ENCODE measurements around the gene GPR3.
"Not testable (repeated sequence)": the region's sequence is repeated elsewhere in the genome, so short reads cannot be mapped to it uniquely, and the experiment has no call there.

The GPR3 gene

DNA sequence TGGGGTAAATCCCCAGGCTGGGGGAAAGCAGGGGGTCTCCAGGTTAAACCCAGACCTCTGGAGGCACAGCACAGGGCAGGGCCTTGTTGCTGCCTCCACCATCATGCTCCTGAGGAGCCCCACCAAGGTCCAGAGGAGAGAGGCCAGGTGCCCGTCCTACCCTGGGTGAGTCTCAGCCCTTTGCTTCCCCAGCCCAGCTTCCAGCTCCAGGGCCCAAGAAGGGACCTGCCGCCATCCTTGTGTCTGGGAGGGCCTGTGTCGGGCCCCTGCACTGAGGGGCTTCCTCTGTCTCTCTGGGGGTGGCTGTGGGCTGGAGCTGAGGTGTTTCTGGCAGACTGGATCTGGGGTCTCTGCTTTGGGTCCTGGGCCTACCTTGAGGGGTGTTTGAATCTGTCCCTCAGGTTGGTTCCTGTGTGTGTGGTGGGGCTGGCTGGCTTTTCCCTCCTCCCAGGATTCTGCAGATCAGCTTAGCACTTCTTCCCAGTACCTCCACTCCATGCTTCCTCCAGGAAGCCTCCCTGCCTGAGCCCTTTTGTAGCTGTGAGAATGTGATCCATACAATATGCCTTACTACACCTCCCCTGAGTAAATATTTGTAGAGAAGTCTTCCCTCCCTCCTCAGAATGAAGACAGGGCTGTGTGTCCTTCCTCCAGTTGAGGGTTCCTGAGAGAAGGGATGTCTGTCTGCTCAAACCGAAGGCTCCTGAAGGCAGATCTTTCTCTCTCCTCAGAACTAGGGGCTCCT lies 6.2 kb downstream of the GPR3 start:
- DNase-seq, result no peak

DNA sequence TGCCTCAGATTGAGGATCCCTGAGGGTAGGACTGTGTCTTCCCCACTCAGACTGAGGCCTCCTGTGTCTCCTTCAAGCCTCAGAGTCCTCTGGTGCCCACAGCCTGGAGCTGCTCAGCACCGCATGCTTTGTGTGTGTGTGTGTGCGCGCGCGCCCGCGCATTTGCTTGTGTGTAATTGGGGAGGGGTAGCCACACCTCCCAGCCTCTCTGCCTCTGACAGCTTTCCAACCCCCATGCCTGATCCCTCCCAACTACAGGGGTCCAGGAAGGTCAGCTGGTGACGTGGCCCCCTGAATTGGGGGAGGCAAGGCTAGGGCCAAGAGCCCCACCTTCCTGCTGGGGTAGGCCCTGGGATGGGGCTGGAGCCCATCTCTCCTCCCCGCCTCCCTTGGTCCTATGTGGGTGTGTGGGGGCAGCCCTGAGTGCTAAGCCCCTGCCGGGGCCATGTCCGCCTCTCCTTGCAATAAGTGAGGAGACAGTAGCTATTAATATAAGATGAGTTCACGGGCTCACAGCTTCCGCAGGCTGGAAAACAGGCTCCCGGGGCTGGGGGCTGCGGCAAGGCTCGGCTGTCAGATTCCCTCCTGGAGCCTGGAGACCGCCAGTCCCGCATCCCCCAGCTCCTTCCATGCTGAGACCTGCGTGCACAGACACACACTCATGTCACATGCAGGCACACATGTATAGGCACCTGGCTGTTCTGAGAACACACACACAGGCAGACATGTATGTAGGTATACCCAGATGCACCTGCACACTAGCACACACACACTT lies 7.0 kb downstream of the GPR3 start:
- peak in 1 of 58 donors; percentile 30 for DNase-seq

DNA sequence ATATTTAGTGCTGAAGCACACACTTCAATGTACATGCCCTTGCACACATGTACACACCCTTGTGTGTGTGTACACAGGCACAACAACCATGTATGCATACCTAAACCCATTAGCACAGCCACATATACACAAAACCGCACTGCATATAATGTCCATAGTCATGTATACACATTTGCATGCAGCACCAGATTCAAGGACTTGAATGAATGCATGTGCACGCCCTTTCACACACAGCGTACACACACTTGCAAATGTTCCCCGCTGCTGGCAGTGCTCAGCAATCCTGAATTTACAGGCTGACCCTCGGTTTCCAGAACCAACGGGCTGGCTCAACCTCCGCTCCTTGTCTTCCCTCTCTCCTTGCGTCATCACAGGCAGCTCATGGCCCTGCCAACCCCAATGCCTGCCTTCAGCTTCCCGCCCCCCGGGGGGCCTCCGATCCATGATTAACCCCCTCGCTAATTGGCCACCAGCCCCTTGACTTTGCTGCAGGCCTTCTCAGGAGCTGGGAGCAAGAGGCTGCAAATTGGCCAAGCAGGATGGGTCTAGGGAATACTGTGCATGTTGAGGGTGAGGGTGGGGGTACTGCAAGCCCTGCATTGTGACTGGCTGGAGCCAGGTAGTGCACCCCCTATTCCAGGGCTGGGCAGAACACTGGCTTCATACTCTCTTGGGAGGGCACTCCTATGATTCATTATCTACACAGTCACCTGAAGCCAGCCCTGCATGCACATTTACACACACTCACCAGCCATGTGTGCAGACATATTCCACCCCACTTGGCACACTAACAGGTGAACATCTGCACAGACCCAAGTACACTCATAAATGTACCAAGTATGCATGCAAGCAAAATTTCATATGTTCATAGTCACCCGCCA lies 7.9 kb downstream of the GPR3 start:
- no peak for DNase-seq

DNA sequence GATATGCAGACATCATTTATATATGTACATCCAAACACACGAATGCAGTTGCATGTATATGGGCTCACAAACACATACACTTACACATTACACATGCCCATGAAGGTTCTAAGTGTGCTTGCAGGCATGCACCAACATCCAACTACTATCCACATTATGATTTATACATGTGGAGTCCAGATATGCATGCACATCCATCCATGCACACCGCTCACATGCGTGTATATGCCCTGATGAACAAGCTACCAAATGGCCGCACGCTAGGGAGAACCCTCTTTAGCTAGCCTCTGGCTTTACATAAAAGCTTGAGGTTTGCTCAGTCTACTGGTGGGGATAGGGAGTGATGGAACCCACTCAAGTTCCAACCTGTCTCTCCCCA lies 8.5 kb downstream of the GPR3 start:
- no peak for DNase-seq

DNA sequence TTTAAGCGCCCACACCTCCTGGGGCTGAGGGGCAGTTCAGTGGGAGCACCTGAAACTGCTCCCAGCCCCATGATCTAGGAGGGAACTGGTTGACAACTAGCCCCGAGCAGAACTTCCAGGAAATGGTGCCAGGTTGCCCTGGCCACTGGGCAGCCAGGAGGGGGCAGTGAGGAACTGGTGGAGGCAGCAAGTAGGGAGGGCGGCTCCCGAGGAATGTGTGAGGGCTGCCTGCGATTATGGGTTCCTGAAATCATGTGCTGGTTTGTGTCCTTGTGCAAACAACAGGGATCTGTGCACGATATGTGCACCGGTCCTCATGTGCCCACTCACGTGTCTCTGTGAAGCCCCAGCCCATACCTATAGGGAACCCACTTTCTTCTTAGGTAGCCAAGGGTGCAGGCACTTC lies 9.9 kb downstream of the GPR3 start:
- DNase-seq, result peak in 48 of 58 donors; percentile 19 to 83 (median 54)

DNA sequence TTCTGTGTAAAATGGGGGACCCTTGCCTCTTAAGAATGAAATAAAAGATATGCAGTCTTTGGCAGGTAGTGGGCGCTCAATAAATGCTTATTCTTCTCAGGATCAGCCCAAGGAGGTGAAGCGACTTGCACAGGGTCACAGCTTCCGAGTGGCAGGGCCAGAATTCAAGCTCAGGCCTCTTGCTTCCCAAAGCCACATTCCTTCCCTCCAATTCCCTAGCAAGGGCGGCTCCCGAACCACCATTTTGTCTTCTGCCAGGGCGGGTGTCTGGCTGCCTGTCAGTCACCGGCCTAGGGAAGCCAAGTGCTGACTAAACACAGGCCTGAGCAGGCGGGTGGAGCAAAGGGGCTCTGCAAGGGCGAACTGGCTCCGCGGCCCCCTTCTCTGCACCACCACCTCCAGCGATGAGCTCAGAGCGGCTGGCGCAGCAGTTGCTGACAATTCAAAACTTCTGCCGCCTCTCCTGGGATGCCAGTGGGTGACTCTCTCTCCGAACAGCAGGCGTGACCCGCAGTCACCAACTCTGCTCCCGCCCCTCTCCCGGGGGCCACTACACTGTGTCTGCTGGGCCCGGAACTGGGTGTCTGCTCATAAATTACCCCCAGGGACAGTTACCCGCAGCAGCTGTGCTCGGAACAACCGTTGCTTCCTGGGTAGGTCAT lies 10.8 kb downstream of the GPR3 start:
- DNase-seq, result peak in 14 of 58 donors; percentile 11 to 53 (median 20)

DNA sequence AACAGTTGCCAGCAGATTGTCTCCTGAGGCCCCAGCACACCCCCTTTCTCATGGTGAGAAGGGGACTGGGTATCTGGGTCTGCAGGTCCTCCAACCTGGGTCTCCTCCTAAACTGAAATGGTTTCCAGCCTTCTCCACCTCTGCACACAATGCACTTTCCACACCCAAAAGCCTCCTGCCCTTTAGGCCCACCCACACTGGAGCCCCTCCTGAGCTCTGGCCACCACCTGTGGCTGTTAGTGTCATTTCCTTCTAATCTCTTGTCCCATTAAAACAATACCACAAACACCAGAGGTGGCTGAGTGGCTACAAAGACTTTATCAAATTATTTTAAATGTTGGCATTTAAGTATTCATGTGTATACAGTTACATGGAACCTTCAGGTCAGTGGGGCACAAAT lies 11.5 kb downstream of the GPR3 start:
- DNase-seq, result no peak

DNA sequence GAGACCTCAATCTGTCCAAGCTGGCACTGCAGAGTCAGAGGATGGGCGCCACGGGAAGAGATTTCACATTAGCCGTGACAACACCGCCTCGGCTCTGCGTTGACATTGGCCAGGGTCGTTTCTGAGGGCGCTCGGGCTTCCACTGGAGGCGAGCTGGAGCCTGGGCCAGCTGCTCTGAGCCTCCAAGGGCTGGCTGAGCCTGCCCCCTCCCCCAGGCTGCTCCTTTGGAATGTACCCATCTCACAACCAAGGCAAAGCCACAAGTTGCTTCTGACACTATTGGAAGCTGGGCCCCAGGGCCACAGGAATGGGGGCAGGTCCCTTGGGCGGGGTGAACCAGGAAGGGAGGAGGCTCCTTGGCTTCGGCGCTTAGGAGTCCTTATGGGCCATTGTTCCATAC lies 12.7 kb downstream of the GPR3 start:
- peak in 3 of 58 donors; percentile 14 to 34 (median 14) for DNase-seq

DNA sequence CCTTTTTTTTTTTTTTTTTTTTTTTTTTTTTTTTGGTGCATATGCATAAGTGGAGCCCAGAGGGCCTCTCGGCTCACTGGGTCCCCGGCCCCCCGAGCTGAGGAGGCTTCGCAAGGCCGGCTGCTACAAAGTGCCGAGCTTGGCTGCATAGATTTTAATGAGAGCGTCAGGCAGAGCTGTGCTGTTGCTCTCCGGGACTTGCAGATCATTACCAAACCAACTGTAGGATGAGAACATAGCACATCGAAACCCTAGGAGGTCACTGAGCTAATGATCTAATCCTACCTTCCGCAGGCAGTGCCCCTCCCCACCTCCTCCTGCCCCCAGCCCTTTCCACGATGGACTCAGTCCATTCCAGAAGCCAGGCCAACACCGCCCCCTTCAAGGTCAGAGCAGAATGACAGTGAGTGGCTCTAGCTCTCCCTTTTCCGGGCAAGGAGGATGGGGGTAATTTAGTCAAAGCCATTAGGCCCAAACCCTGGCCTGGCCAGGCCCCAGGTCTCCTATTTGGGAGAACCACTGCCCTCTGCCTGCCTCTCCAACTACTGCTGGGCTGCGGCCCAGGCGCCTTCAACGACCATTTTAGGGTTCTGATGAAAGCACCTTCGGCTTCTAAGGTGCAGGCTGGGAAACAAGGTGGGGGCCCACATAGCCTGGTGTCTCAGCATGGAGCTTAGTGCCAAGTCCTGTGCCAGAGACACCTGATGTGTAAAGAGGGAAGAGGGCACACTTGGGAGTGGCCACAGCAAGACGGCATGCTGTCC lies 13.4 kb downstream of the GPR3 start:
- peak in 4 of 58 donors; percentile 19 to 74 (median 56) for DNase-seq

DNA sequence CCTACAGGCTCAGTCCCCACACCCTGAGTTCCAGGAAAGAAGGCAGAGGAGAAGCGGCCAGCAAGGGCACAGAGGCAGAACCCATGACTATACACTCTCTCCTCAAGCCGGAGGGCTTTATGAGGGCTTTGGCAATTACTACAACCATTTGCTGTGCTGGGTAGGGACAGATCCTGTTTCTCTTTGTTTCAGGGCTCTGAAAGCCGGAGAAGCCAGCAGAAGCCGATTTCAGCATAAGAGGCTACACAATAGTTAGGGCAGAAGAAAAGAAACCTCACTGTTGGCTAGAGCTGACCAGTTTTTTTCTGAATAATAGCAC lies 13.9 kb downstream of the GPR3 start:
- DNase-seq, result peak in 11 of 58 donors; percentile 24 to 74 (median 31)

DNA sequence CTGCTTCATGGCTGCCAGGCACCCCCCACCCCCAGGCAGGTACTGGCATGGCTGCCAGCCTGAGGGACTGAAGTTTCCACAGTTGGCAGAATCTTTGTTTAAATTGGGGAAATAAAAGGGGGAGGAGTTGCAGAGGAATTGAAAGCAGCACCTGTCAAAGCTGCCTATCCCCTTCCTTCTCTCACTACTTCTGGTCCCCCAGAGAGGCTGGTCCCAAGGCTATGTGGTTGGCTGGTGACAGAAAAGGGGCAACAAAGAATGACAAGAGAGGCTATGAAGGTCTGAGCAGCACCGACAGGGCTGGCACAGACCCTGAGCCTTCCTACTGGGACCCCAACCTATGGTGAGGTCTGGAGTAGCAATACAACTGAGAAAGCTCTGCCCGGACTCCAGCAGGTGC lies 14.4 kb downstream of the GPR3 start:
- not testable (repeated sequence) for DNase-seq

DNA sequence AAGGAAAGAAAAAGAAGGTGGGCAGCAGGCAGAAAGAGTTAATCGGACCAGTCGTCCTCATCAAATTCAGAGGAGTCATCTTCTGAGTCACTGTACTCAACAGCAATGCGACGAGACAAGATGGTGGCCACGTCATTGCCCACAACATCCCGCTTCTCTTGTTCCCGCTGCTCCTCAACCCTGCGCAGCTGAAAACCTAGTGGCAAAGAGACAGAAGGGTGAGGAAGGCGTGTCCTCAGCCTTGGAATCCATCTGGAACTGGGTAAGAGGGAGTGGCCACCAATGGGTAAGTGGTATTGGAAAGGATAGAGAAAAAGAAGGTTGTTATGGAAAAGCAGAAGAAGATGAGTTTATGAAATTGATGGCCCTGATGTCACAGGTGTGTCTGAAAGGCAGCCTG lies 15.7 kb downstream of the GPR3 start:
- DNase-seq, result no peak

DNA sequence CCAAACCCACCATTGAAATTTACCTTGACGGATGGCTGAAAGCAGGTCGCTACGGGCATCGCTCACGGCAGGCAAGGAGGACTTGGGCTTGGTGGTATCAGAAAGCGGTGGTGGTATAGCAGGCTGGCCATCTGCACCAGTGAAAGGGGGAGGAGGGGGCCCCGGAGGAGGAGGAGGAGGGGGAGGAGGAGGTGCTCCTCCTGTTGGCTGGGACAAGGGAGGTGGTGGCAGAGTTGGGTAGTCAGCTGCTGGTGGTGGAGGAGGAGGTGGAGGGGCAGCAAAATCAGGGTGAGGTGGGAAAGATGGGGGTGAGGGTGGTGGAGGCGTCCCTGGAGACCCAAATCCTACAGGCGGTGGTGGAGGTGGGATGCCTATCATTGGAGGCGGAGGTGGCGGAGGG lies 17.2 kb downstream of the GPR3 start:
- DNase-seq, result no peak

DNA sequence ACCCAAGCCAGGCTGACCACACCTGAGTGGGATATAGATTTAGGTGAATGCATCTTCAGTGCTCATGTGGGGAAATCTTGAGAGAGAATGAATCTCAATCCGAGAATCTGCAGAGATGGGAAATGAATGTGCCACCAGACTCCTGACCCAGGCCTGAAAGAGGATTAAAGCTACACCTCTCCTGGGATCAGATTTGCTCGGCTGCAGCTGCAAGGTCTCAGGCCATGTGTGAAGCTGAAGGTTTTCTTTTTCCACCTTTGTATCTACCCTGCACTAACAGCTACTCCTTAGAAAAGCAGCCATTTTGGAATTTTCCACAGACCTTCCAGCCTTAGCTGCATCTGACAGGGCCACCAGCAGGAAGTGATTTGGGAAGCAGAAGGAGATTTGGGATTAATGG lies 18.3 kb downstream of the GPR3 start:
- no peak for DNase-seq

DNA sequence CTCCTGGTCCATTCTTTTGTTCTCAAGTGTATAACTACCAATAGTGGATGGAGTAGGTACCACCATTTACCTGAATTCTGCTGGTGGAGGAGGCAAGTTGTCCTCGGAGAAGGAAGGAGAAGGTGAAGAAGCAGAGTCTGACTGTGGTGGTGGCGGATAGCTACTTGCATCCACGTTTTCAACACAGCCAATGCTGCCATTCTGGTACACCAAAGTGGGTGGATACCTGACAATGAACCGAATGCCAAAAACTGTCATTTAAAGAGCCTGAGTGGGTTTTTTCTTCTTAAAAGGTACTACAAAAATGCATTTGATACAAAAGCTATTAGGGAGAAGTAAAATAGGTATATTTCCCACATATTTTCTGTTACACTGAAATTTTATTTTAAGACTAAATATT lies 20.1 kb downstream of the GPR3 start:
- DNase-seq, result no peak

DNA sequence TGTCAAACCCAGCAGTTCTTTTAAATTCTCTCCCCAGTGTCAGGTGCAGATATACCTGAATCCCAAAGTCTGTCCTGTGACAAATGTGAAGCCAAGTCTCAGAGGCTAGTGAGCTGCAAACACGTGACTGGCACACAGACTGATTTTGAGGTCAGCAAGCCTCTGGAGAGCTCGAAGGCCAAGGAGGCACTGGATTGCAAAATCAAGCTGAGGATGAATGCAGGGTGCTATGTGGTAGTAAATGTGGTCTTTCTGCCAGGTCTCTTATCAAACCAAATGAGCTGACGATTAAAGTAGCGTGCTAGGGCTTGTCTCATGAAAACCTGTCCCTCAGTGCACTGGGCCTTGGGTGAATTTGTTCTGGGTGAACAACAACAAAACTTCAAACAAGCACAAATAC lies 20.6 kb downstream of the GPR3 start:
- no peak for DNase-seq

DNA sequence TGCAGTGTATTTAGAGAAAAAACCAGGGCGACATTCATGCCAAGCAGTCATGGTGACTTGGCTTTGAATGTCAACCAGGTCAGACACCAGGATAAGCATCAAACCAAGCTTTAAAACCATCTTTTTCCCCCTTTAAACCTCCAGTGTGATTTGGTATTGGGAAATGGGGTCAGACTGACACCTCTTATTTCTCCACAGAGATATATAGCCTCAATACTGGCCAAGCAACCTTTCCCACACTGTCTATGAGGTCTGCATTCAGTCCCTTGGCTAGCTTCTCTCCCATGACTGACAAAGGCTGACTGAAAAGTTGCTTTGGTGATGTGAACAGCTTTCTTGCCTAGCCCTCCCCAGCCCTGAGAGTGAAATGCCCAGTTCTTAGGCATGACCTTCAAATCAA lies 21.7 kb downstream of the GPR3 start:
- DNase-seq, result no peak

DNA sequence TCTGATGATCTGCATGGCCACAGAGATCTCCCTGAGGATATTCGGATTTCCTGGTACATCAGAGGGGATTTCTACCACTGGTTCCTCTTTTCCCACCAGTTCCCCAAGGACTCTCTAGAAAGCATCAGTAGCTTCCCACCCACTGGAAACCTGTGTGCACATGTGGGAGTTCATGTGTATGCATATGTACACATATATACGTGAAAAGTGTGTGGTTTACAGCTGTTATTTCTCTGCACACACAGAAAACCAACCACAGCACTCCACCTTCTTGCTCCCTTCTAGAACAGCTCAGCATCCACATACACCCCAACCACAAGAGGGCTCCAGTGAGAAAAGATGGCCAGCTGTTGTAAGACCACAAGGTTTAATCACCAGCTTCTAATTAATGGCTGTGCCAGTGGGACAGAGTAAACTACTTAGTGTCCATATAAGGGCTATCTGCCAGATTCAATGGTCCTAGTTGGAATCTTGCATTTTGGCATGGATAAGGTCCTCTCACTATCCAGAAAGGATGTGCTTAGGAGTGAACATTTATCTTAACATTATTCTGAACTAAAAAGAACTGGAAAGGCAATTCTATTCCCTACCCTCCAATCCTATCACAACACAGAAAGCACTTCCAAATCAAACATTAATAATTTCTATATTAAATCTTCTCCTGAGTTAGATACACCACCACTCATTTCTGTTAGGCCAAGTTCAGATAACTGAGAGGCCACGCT lies 24.1 kb downstream of the GPR3 start:
- DNase-seq, result peak in 11 of 58 donors; percentile 9 to 65 (median 27)

DNA sequence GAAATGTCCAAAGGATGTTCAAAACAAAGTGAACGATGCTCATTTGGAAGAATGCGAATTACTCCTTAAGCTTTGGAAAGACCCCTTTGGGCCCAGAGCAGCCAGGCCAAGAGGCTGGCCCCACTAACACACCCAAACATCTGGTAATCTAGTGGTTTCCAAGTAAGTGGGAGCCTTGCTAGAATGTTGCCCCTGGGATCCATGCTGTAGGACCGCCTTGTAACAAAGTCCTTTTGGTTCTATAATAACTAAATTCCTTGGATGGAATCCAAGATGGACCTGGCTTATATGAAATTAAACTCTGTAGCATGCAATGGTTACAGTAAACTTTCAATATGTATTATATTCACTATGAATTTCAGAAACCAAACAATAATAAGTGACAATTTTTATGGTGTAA lies 25.3 kb downstream of the GPR3 start:
- no peak for DNase-seq

All from anterior cingulate cortex (tissue), 58 donors.